ENCODE results near the gene KREMEN1. TPM values are rescaled to one million over a fixed set of nuclear protein-coding genes. Genes with fewer than 3 reads are reported as not detected.

Gene KREMEN1
- total and polyA plus RNA-seq, 2 experiments from 2014 or later, result 1.8 to 3.8 TPM

DNA sequence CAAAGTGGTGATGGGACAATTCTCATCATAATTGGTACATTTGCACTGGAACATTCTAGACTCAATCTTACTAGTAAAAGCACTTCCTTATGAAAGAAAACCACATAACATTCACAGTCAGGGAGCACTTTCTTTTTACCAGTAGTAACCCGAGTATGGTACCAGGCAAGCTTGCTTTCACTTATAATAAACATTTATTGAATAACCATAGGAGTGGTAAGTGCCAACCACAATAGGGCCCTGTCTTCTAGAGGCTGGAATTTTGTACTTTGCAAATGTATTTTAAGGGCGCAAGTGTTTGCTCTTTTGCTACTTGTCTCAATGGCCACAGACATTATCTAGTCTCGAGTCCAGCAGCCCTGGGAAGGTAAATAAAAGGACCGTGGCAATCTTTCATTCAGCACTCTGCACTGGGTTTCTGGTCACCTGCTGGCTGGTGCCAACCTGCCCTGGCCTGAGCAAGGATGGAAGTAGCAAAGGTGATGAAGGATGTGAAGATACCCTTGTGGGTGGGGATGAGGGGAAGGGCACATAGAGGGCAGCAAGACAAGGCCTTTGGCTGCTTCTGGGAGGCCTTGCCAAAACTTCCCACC lies 35.4 kb upstream of the KREMEN1 start:
- peaks cover 10% of the 10 kb centered on the region for H3K4me1 Mint-ChIP-seq
- H3K36me3 Mint-ChIP-seq (ENCODE audit: low read depth), result peaks cover 3% of the 10 kb centered on the region; the same call in 1 of the 3 replicates
- Histone ChIP-seq H3F3A (replicated peaks; ENCODE audit: low read depth) (no peaks in the 10 kb centered on the region), H2AFZ (no peak overlapping the region), H3K4me2 (no peak overlapping the region), H3K4me3 (no peak overlapping the region), H3K4me1 (ENCODE audit: insufficient read depth) (peaks cover 3% of the 10 kb centered on the region; the same call in 1 of the 2 replicates), H3K27ac (ENCODE audit: low read depth) (peak overlapping the region; percentile 51; the same call in 1 of the 2 replicates), H3K79me2 (replicated peaks; ENCODE audit: insufficient read depth) (peaks cover 65% of the 10 kb centered on the region), H3K27me3 (ENCODE audit: insufficient read depth) (no peaks in the 10 kb centered on the region), H4K20me1 (replicated peaks; ENCODE audit: insufficient read depth) (no peaks in the 10 kb centered on the region), H3K36me3 (ENCODE audit: insufficient read depth) (no peaks in the 10 kb centered on the region), H3K9me2 (ENCODE audit: insufficient read depth) (no peaks in the 10 kb centered on the region)
- no peak overlapping the region for H3K27ac Mint-ChIP-seq
- DNase-seq (ENCODE audit: low spot score), result no peak
- no peak for ATAC-seq
- peaks cover 8% of the 10 kb centered on the region for H3K27me3 Mint-ChIP-seq (ENCODE audit: insufficient read depth, low read depth, poor library complexity)
- H3K9me3 Mint-ChIP-seq, result no peaks in the 10 kb centered on the region
- H3K4me3 Mint-ChIP-seq, result no peak overlapping the region
- TF ChIP-seq ZNF114 (CRISPR knock-in tag; IDR thresholded peaks at IDR 0.05), result no peak
- TF ChIP-seq ZNF331 (CRISPR knock-in tag; IDR thresholded peaks at IDR 0.05; ENCODE audit: low read depth), result no peak
- TF ChIP-seq, protein P1, sequence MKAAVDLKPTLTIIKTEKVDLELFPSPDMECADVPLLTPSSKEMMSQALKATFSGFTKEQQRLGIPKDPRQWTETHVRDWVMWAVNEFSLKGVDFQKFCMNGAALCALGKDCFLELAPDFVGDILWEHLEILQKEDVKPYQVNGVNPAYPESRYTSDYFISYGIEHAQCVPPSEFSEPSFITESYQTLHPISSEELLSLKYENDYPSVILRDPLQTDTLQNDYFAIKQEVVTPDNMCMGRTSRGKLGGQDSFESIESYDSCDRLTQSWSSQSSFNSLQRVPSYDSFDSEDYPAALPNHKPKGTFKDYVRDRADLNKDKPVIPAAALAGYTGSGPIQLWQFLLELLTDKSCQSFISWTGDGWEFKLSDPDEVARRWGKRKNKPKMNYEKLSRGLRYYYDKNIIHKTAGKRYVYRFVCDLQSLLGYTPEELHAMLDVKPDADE (IDR thresholded peaks at IDR 0.05), result no peak
- TF ChIP-seq JUNB (IDR thresholded peaks at IDR 0.05; ENCODE audit: unreplicated experiment), result no peak
- TF ChIP-seq POLR2AphosphoS5 (IDR thresholded peaks at IDR 0.05; ENCODE audit: low read depth), result no peak
- no peak for TF ChIP-seq STAT1 (IDR thresholded peaks at IDR 0.05; ENCODE audit: unreplicated experiment)
- no peak for TF ChIP-seq NANOG (IDR thresholded peaks at IDR 0.05; ENCODE audit: borderline replicate concordance)
- no peak for TF ChIP-seq CREB1 (CRISPR knock-in tag; IDR thresholded peaks at IDR 0.05; ENCODE audit: low read depth)
- TF ChIP-seq EZH2phosphoT487 (IDR thresholded peaks at IDR 0.05; ENCODE audit: unreplicated experiment), result no peak

DNA sequence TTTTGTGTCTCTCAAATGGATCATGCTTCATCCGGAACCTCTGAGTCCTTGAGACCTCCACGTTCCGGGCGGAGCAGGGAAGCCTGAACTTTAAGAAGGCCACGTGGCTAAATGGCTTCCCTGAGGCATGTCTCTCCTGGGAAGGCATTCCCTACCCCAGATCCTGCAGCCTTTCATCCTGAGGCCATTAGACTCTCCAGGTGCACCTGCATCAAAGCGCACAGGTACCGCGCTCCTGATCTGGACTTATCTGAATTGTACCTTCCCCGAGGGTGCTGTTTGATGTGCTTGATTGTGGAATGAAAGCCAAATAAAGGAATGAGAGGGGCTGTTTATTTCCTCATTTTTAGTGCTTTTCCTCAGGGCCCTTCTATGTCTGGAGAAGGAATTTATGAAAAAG lies 33.7 kb upstream of the KREMEN1 start:
- H3K27ac Mint-ChIP-seq, result no peak overlapping the region
- H3K27me3 Mint-ChIP-seq (ENCODE audit: insufficient read depth, low read depth, poor library complexity), result peaks cover 5% of the 10 kb centered on the region
- no peak overlapping the region for H3K4me3 ChIP-seq

More for the DNA sequence above, 33.7 kb upstream of the KREMEN1 start:
- Mint-ChIP-seq H3K4me3 (no peak overlapping the region), H3K36me3 (ENCODE audit: low read depth) (peaks cover 9% of the 10 kb centered on the region; the same call in 2 of the 3 replicates), H3K4me1 (peaks cover 3% of the 10 kb centered on the region; the same call in 1 of the 3 replicates), H3K9me3 (no peaks in the 10 kb centered on the region)
- H3F3A ChIP-seq (replicated peaks; ENCODE audit: low read depth), result no peaks in the 10 kb centered on the region
- H3K36me3 ChIP-seq (ENCODE audit: insufficient read depth), result peaks cover 8% of the 10 kb centered on the region; the same call in 1 of the 2 replicates
- no peaks in the 10 kb centered on the region for H3K27me3 ChIP-seq (ENCODE audit: insufficient read depth)
- H3K9me2 ChIP-seq (ENCODE audit: insufficient read depth), result no peaks in the 10 kb centered on the region
- TF ChIP-seq NANOG (IDR thresholded peaks at IDR 0.05; ENCODE audit: borderline replicate concordance) (no peak), POLR2AphosphoS5 (IDR thresholded peaks at IDR 0.05; ENCODE audit: low read depth) (no peak), EZH2 (IDR thresholded peaks at IDR 0.05; ENCODE audit: low read depth, unreplicated experiment) (no peak), ZNF114 (CRISPR knock-in tag; IDR thresholded peaks at IDR 0.05) (no peak), JUNB (IDR thresholded peaks at IDR 0.05; ENCODE audit: unreplicated experiment) (no peak), CREB1 (CRISPR knock-in tag; IDR thresholded peaks at IDR 0.05; ENCODE audit: low read depth) (no peak)
- TF ChIP-seq, protein P2, sequence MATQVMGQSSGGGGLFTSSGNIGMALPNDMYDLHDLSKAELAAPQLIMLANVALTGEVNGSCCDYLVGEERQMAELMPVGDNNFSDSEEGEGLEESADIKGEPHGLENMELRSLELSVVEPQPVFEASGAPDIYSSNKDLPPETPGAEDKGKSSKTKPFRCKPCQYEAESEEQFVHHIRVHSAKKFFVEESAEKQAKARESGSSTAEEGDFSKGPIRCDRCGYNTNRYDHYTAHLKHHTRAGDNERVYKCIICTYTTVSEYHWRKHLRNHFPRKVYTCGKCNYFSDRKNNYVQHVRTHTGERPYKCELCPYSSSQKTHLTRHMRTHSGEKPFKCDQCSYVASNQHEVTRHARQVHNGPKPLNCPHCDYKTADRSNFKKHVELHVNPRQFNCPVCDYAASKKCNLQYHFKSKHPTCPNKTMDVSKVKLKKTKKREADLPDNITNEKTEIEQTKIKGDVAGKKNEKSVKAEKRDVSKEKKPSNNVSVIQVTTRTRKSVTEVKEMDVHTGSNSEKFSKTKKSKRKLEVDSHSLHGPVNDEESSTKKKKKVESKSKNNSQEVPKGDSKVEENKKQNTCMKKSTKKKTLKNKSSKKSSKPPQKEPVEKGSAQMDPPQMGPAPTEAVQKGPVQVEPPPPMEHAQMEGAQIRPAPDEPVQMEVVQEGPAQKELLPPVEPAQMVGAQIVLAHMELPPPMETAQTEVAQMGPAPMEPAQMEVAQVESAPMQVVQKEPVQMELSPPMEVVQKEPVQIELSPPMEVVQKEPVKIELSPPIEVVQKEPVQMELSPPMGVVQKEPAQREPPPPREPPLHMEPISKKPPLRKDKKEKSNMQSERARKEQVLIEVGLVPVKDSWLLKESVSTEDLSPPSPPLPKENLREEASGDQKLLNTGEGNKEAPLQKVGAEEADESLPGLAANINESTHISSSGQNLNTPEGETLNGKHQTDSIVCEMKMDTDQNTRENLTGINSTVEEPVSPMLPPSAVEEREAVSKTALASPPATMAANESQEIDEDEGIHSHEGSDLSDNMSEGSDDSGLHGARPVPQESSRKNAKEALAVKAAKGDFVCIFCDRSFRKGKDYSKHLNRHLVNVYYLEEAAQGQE (IDR thresholded peaks at IDR 0.05; ENCODE audit: unreplicated experiment), result no peak
- TF ChIP-seq, protein P1 (IDR thresholded peaks at IDR 0.05), result no peak
- TF ChIP-seq, protein P3, sequence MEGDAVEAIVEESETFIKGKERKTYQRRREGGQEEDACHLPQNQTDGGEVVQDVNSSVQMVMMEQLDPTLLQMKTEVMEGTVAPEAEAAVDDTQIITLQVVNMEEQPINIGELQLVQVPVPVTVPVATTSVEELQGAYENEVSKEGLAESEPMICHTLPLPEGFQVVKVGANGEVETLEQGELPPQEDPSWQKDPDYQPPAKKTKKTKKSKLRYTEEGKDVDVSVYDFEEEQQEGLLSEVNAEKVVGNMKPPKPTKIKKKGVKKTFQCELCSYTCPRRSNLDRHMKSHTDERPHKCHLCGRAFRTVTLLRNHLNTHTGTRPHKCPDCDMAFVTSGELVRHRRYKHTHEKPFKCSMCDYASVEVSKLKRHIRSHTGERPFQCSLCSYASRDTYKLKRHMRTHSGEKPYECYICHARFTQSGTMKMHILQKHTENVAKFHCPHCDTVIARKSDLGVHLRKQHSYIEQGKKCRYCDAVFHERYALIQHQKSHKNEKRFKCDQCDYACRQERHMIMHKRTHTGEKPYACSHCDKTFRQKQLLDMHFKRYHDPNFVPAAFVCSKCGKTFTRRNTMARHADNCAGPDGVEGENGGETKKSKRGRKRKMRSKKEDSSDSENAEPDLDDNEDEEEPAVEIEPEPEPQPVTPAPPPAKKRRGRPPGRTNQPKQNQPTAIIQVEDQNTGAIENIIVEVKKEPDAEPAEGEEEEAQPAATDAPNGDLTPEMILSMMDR (conservative IDR thresholded peaks at IDR 0.05; ENCODE audit: low read depth in 2 of 2), result no peak
- ATAC-seq (no peak), DNase-seq (ENCODE audit: low spot score) (no peak)
- H3K4me1 ChIP-seq (ENCODE audit: insufficient read depth), result no peaks in the 10 kb centered on the region
- H3K4me2 ChIP-seq, result no peak overlapping the region
- H3K79me2 ChIP-seq (replicated peaks; ENCODE audit: insufficient read depth), result peaks cover 54% of the 10 kb centered on the region
- H4K20me1 ChIP-seq (replicated peaks; ENCODE audit: insufficient read depth), result no peaks in the 10 kb centered on the region; the same call in 1 of the 2 replicates
- no peak overlapping the region for H3K27ac ChIP-seq (ENCODE audit: low read depth)
- H2AFZ ChIP-seq, result no peak overlapping the region
